HL-60/S4 treated with phorbol 12-myristate 13-acetate at 8.2 ng/mL for 4 days and 3 days (cell line): ENCODE data around the gene CYP1A1.

Source experiments
- in situ Hi-C: fragments of 300-500 bp; cut with MboI; formaldehyde crosslinking; loops from 2 replicates; pipeline ENCODE4 v1.15.0; 2022; ENCODE audit warnings: low sequenced_read_pairs

The CYP1A1 gene, protein sequence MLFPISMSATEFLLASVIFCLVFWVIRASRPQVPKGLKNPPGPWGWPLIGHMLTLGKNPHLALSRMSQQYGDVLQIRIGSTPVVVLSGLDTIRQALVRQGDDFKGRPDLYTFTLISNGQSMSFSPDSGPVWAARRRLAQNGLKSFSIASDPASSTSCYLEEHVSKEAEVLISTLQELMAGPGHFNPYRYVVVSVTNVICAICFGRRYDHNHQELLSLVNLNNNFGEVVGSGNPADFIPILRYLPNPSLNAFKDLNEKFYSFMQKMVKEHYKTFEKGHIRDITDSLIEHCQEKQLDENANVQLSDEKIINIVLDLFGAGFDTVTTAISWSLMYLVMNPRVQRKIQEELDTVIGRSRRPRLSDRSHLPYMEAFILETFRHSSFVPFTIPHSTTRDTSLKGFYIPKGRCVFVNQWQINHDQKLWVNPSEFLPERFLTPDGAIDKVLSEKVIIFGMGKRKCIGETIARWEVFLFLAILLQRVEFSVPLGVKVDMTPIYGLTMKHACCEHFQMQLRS

DNA sequence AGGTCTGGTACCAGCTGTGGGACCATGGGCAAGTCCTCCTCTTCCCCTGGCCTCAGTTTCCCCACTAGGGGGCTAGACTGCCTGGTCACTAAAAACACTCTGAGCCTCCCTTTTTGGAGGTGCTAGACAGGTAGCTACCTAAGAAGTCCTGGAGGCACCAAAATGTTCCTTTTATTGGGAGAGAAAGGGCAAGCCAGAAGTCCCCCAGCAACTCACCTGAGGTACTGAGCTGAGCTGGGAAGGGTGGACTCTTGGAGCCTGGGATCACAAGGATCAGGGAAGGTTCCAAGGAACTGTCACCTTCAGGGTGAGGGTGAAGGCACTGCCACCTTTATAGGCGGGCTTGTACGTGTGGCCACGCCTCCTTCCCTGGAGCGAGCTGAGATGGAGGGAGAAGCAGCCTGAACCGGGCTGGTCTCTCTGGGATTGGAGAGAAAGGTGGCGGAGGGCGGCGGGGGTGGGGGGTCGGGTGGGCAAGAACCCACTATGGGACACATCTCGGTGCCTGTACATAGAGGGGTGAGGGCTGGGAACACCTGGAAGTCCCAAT, at the start of gene CYP1A1:
CYP1A1 (minus strand) TSS at position 304 of the 550 bp plus-strand sequence. CDS start 2,431 bp downstream, outside the sequence.
- in situ Hi-C loops, result no loop called here

DNA sequence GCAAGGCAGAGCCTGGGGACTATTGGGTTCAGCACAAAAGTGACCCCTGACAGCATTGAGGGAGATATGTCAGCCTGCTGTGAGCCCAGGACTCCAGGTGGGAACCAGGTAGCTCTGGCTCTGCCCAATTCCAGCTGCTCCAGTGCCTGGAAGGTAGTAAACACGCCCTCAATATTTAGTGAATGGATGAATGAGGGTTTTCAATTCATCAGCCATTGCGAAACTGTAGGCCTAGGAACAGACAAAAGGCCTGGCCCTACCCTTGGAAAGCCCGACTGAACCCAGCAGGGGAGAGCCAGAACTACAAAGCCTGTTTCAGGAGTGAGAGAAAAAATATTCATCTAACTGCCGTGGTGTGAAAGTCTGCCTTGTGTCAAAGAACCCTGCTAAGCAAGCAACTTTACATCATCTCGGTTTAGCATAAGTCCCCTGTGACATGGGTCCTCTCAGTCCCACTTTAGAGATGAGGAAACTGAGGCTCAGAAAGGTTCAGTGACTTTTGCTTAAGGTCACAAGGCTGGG, 48.5 kb upstream of the CYP1A1 start:
- in situ Hi-C loops, result loop anchor here (10.0 kb wide), 1 partner anchor 399 kb away; no protein-coding TSS in a partner anchor

DNA sequence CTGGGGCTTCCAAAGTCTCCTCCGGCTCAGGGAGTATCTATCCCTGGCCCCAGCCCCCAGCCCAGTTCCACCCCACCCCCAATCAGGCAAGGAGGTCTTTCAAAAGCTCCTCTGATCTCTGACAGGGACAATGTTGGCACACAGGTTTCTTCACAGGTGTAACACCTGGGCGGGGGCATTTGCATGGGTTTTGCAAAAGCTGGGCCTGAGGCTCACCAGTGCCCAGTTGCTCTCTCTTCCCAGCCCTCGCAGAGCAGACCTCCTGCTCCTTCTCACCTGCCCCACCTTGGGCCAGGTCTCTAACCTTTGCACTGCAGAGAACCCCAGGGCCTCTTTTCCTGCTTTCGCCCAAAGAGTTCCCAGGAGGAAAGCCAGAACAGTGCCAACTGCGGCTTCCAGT, 48.0 kb upstream of the CYP1A1 start:
- in situ Hi-C loops, result loop anchor here (10.0 kb wide), 1 partner anchor 399 kb away; no protein-coding TSS in a partner anchor

GRCh38 chr15:74770211-74770903, 45.0 kb upstream of the CYP1A1 start:
- in situ Hi-C loops, result loop anchor here (10.0 kb wide), 1 partner anchor 396 kb away; no protein-coding TSS in a partner anchor

- in situ Hi-C loops, result loop anchor here (10.0 kb wide), 1 partner anchor 395 kb away; no protein-coding TSS in a partner anchor
Measured at GRCh38 chr15:74769463-74770025, 44.2 kb upstream of the CYP1A1 start.

DNA sequence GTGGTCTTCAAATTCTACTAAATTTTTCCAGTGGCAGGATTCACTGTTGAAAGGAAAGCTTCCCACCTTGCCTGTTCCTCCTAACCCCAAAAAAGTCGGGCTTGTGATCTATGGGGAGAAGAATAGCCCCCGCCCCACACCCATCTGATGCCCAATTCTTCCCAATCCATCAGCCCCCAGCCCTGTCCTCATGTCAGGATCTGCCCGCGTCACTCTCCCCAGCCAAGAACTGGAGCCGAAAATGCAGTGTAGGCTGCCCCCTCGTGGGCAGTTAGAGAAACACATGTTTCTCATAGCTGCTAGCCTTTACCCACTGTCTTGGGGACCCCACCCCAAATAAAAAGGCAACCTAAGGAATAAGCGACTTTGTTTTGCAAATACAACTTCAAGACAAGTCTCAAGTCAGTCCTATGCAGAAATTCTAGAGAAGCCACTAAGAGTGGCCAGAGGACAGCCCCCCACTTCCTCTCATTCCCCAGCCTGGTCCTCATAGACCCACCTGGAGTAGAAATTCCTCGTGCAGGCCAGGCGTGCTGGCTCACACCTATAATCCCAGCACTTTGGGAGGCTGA, 43.5 kb upstream of the CYP1A1 start:
- in situ Hi-C loops, result no loop called here

DNA sequence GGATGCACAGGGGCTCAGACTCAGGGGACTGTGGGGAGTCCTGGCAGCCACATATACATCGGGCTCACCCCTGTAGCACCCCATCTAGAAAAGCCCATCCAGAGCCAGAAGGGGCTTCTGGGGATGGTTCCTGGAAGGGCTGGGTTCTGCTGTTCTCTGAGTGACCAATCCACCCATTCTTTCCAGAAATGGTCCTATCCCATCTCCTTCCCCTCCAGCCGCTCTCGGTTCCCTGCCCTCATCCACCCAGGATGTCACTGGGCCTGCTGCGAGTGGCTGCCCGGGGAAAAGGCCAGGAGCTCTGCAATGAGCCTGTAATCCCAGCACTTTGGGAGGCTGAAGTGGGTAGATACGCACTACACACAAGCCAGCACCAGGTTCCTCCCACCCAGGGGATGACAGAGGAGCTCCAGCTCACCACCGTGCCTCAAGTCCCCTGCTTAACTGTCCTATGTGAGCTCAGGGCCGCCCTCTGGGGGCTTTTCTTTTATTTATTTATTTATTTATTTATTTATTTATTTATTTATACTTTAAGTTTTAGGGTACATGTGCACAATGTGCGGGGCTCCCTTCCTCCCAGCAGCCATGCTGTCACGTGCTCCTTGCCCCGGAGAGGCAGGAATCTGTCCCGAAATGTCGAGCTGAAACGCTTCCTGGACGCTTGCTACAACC, 42.9 kb upstream of the CYP1A1 start:
- in situ Hi-C loops, result no loop called here

DNA sequence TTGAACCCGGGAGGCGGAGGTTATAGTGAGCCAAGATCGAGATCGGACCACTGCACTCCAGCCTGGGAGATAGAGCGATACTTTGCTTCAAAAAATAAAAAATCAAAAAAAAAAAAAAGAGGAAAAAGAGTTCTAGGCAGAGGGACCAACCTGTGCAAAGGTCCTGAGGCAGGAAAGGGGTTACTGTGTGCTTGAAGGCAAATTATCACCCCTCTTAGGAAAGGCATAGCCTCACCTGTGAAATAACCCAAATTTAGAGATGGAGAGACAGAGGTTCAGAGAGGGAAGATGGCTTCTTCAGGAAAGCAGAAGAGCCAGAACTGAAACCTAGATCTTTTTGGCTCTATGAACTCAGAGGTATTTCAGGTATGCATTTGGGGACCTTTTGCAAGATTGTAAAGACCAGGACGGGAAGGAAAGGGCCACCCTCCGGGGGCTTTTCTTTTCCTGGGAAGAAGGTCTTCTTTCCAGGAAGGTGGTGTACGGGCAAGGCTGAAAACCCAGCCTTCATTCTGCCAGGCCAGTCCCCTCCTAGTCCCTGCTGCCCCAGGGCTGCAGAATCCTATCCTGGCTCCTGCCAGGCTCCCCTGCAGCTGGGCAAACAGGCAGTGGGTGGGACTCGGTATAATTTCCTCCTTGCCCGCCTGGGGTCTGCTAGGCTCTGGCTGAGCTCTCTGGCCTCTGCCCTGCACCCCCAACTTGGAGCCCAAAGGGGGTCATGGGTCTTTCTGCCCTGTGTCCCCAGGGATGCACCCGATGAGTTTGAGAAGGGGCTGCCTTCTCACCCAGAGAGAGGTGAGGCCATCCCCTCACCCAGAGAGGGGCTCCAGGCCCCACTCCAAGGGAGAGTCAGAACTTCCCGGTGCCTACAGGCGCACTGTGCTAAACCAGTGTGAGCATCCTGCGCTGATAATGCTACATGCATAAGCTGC, 42.1 kb upstream of the CYP1A1 start:
- in situ Hi-C loops, result no loop called here

DNA sequence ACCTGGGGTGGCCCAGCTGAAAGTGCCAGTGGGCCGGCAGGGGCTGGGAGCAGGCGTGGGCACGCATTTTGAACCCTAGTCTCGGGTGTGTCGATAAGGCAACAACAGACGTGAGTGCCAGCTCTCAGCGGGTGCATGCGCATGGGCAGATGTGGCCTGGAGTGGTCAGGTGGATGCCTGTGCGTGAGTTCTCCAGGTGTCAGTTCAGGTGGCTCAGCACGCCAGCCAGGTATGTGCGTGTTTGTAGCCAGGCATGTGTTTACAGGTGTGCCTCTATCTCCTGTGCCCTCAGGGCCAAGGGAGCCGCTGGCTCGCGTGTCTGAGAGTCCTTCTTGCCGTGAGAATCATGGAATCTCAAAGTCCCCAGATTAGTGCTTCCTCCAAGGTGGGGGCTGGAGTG, 38.1 kb upstream of the CYP1A1 start:
- in situ Hi-C loops, result no loop called here

DNA sequence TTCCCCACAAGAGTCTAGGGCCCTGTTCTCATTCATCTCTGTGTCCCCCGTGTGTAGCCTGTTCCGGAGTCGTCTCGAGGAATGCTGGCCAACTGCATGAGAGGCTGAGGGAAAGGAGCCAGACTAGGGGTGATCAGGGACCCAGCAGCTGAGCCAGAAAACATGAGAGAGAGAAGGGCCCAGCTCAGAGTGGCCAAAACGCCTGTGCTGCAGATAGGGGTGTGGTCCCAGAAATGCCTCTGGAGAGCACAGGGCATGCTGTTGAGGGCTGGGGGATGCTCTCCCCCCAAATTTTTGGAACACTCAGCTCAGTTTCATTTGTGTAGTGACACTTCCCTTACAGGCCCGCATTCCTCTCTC, 37.4 kb upstream of the CYP1A1 start:
- in situ Hi-C loops, result no loop called here

GRCh38 chr15:74758736-74759135, 33.4 kb upstream of the CYP1A1 start:
- in situ Hi-C loops, result loop anchor here (10.0 kb wide), 1 partner anchor 114 kb away; no protein-coding TSS in a partner anchor

- in situ Hi-C loops, result loop anchor here (10.0 kb wide), 1 partner anchor 110 kb away; no protein-coding TSS in a partner anchor
Measured at GRCh38 chr15:74754593-74755215, 29.4 kb upstream of the CYP1A1 start.

GRCh38 chr15:74752531-74752930, 27.2 kb upstream of the CYP1A1 start:
- in situ Hi-C loops, result loop anchor here (10.0 kb wide), 1 partner anchor 108 kb away; no protein-coding TSS in a partner anchor

DNA sequence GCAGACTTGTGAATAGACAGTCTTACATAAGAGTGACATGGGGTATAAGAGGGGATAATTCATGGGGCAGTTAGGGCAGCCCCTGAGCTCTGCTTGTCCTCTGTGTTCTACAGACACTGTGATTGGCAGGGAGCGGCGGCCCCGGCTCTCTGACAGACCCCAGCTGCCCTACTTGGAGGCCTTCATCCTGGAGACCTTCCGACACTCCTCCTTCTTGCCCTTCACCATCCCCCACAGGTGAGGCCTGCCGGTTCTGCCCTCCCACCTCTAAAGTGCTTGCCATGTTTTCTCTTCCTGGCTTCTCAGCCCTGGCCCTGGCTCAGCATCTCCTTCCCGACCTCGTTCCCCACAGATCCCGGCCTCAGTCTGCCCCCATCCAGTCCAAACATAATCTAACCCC, 26.7 kb upstream of the CYP1A1 start:
- in situ Hi-C loops, result loop anchor here (10.0 kb wide), 1 partner anchor 107 kb away; no protein-coding TSS in a partner anchor

GRCh38 chr15:74750751-74751150, 25.4 kb upstream of the CYP1A1 start:
- in situ Hi-C loops, result loop anchor here (10.0 kb wide), 1 partner anchor 106 kb away; no protein-coding TSS in a partner anchor

- in situ Hi-C loops, result loop anchor here (10.0 kb wide), 1 partner anchor 105 kb away; no protein-coding TSS in a partner anchor
Measured at GRCh38 chr15:74749832-74750231, 24.5 kb upstream of the CYP1A1 start.

DNA sequence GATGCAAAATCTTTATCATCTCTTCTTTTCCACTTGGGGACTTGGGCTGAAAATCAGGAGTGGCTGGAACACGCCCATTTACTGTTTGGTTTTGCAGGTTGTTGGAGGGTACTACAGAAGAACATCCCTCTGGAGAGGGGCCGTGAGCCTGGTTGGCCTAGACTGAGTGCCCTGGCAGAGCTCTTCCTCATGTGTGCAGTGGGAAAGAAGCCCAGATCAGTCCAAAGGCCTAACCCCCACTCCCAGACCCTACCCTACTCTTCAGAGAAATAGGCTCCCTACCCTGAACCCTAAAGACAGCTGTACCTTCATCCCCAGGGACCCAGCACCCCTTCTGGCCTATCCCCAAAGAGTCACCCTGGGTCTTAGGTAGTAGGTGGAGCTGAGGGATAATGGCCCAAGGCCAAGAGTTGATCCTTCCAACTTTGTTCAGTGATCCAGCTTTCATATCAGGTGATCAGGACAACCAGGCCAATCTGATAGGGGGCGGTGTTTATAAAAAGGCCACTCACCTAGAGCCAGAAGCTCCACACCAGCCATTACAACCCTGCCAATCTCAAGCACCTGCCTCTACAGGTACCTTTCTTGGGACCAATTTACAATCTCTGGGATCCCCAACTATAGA, 23.1 kb upstream of the CYP1A1 start, which contains the start of gene CYP1A2:
CYP1A2 (plus strand) TSS at position 524 of the 625 bp plus-strand sequence. CDS start 894 bp downstream, outside the sequence.
- in situ Hi-C loops, result no loop called here
